A549 (cell line): ENCODE measurements around the gene UTS2R. TPM values are rescaled to one million over a fixed set of nuclear protein-coding genes. Genes with fewer than 3 reads are reported as not detected.
A peak's percentile ranks its signal among the peaks of the same experiment; 100 is the strongest.

Source experiments
- ATAC-seq, 2 experiments: fragments of 200-7000 bp in 1 of 2; fragments of >200 bp in 1 of 2; cut with Nextera tagmentation in 1 of 2; cut with Tn5 transposase in 1 of 2; 3 replicates each; pipeline versions ENCODE4 v1.8.0 to v1.9.1; 2018 to 2020; ENCODE audit warnings: mild to moderate bottlenecking in 1 of 2, moderate library complexity in 1 of 2
- CTCF ChIA-PET: fragments of 300-600 bp; sonication (Branson Sonifier 250); formaldehyde crosslinking; extraction: SDS; loops from one replicate; lab custom pipeline; 2021; ENCODE audit warnings: antibody characterized with exemption, inconsistent platforms; lab: Yijun Ruan, JAX
- POLR2A ChIA-PET: fragments of 350-600 bp; formaldehyde crosslinking; extraction: SDS; loops from one replicate; lab custom pipeline; 2021; ENCODE audit warnings: antibody characterized with exemption, inconsistent platforms; lab: Yijun Ruan, JAX
- DNase-seq, 2 experiments: peaks; one replicate each; pipeline versions ENCODE4 v3.0.0 to v3.0.0-alpha.2; 2011 to 2016; ENCODE audit warnings: low read depth in 1 of 2, low spot score in 1 of 2
- FAIRE-seq: peaks from 2 replicates; lab custom pipeline; 2011; peaks lifted over from hg19 to GRCh38; lab: Jason Lieb, UNC
- H3K27ac ChIP-seq, 2 experiments: fragments of >200 bp; sonication (Bioruptor Twin); formaldehyde crosslinking; 3 replicates each; pipeline ENCODE4 v1.5.1; 2016 to 2017
- H3K4me1 ChIP-seq: fragments of >200 bp; sonication (Bioruptor Twin); formaldehyde crosslinking; 3 replicates; pipeline ENCODE4 v1.6.1; 2016
- H3K4me2 ChIP-seq: fragments of >200 bp; sonication (Bioruptor Twin); formaldehyde crosslinking; 3 replicates; pipeline ENCODE4 v1.6.1; 2016
- H3K4me3 ChIP-seq: fragments of >200 bp; sonication (Bioruptor Twin); formaldehyde crosslinking; 3 replicates; pipeline ENCODE4 v1.5.1; 2016
- H3K9me3 ChIP-seq: fragments of >200 bp; sonication (Bioruptor Twin); formaldehyde crosslinking; 3 replicates; pipeline ENCODE4 v1.6.1; 2016
- BCL3 ChIP-seq: fragments of >200 bp; sonication (Bioruptor Twin); formaldehyde crosslinking; IDR thresholded peaks from 3 replicates; pipeline ENCODE4 v1.6.1; 2016
- BHLHE40 ChIP-seq: IDR thresholded peaks from 2 replicates; pipeline ENCODE4 v1.6.1; 2012; ENCODE audit warnings: low read depth, low read length, inconsistent platforms
- CTCF ChIP-seq: fragments of >200 bp; sonication (Bioruptor Twin); formaldehyde crosslinking; IDR thresholded peaks from 3 replicates; pipeline ENCODE4 v1.5.1; 2016
- E2F6 ChIP-seq: IDR thresholded peaks from 2 replicates; pipeline ENCODE4 v1.6.1; 2012; ENCODE audit warnings: low read depth, borderline replicate concordance
- EHF ChIP-seq: fragments of 250-450 bp; sonication (Bioruptor Pico); IDR thresholded peaks from 2 replicates; pipeline ENCODE4 v1.5.0; 2020; ENCODE audit warnings: mild to moderate bottlenecking
- GATA3 ChIP-seq: IDR thresholded peaks from 2 replicates; pipeline ENCODE4 v1.6.1; 2012; ENCODE audit warnings: borderline replicate concordance
- HDAC2 ChIP-seq: fragments of 200-600 bp; sonication (generic); IDR thresholded peaks from 2 replicates; pipeline ENCODE4 v1.6.1; 2016
- HES2 ChIP-seq: fragments of >200 bp; sonication (Bioruptor Twin); formaldehyde crosslinking; IDR thresholded peaks from 2 replicates; pipeline ENCODE4 v1.6.1; 2016
- HMGXB4 ChIP-seq: fragments of 250-450 bp; sonication (Bioruptor Pico); IDR thresholded peaks from 2 replicates; pipeline ENCODE4 v1.5.0; 2021; ENCODE audit warnings: mild to moderate bottlenecking, moderate library complexity, borderline replicate concordance
- HOXB13 ChIP-seq: fragments of 250-450 bp; sonication (Bioruptor Pico); IDR thresholded peaks from 2 replicates; pipeline ENCODE4 v1.5.0; 2020; ENCODE audit warnings: low read depth, mild to moderate bottlenecking, moderate library complexity
- HOXB5 ChIP-seq: fragments of 250-450 bp; sonication (Bioruptor Pico); IDR thresholded peaks from 2 replicates; pipeline ENCODE4 v1.5.0; 2020; ENCODE audit warnings: mild to moderate bottlenecking, moderate library complexity
- JUNB ChIP-seq: fragments of >200 bp; sonication (Bioruptor Twin); formaldehyde crosslinking; IDR thresholded peaks from 2 replicates; pipeline ENCODE4 v1.6.1; 2016
- KDM1A ChIP-seq: fragments of 200-600 bp; sonication (generic); IDR thresholded peaks from 2 replicates; pipeline ENCODE4 v1.6.1; 2016; ENCODE audit warnings: low read depth, mild to moderate bottlenecking
- KDM5A ChIP-seq: fragments of 200-600 bp; sonication (generic); IDR thresholded peaks from 2 replicates; pipeline ENCODE4 v1.6.1; 2016; ENCODE audit warnings: antibody characterized with exemption, mild to moderate bottlenecking
- NR3C1 ChIP-seq: fragments of >200 bp; sonication (Bioruptor Twin); formaldehyde crosslinking; IDR thresholded peaks from 3 replicates; pipeline ENCODE4 v1.6.1; 2017
- PBX3 ChIP-seq: IDR thresholded peaks from 2 replicates; pipeline ENCODE4 v1.6.1; 2012
- POLR2AphosphoS2 ChIP-seq: conservative IDR thresholded peaks from 2 replicates; pipeline ENCODE4 v1.6.1; 2012; ENCODE audit warnings: low read length, improper control_type of control experiment, inconsistent platforms
- RAD21 ChIP-seq, 2 experiments: fragments of >200 bp in 1 of 2; sonication (Bioruptor Twin) in 1 of 2; formaldehyde crosslinking in 1 of 2; IDR thresholded peaks in 1 of 2; conservative IDR thresholded peaks in 1 of 2; 2 replicates in 1 of 2; 3 replicates in 1 of 2; pipeline ENCODE4 v1.6.1; 2012 to 2018; ENCODE audit warnings: inconsistent platforms in 1 of 2
- RFX5 ChIP-seq: fragments of 450-650 bp; IDR thresholded peaks from 2 replicates; pipeline ENCODE4 v1.7.1; 2014; ENCODE audit warnings: antibody characterized with exemption, mild to moderate bottlenecking, moderate library complexity
- RNF2 ChIP-seq: fragments of 200-600 bp; sonication (generic); IDR thresholded peaks from 2 replicates; pipeline ENCODE4 v1.6.1; 2016; ENCODE audit warnings: low read depth, mild to moderate bottlenecking, antibody characterized with exemption, moderate library complexity, borderline replicate concordance
- SMC3 ChIP-seq: fragments of >200 bp; sonication (Bioruptor Twin); formaldehyde crosslinking; IDR thresholded peaks from 3 replicates; pipeline ENCODE4 v1.6.1; 2018; ENCODE audit warnings: inconsistent platforms
- TFCP2L1 ChIP-seq: fragments of 250-450 bp; sonication (Bioruptor Pico); IDR thresholded peaks from 2 replicates; pipeline ENCODE4 v1.5.0; 2021; ENCODE audit warnings: mild to moderate bottlenecking
- TP53 ChIP-seq: fragments of 250-450 bp; sonication (Bioruptor Pico); IDR thresholded peaks from 2 replicates; pipeline ENCODE4 v1.5.0; 2021; ENCODE audit warnings: mild to moderate bottlenecking, moderate library complexity
- USF2 ChIP-seq: fragments of 450-650 bp; IDR thresholded peaks from 2 replicates; pipeline ENCODE4 v1.6.1; 2014; ENCODE audit warnings: antibody characterized with exemption
- ZC3H11A ChIP-seq: fragments of 450-650 bp; IDR thresholded peaks from 2 replicates; pipeline ENCODE4 v1.6.1; 2014; ENCODE audit warnings: antibody characterized with exemption, mild to moderate bottlenecking
- WGBS: methylation state at CpG from one replicate; pipeline ENCODE4 v1.1.6; 2017; ENCODE audit errors: missing lambda C conversion rate; 5-methylcytosine and 5-hydroxymethylcytosine counted together
- polyA plus RNA-seq, 4 experiments: library from polyadenylated mRNA; depleted of rRNA in 3 of 4; stranded (reverse); fragments of >200 nt; fragmentation: RNase III in 1 of 4; extraction: RNeasy Plus Mini Kit Qiagen cat#74134 plus additional on column Dnase treatment in 1 of 4; gene quantifications; 2 replicates in 3 of 4; 3 replicates in 1 of 4; pipeline ENCODE4 v1.2.3, GENCODE V29; 2011 to 2017

Gene UTS2R
- polyA plus RNA-seq, 2 of the 4 experiments (the other 2 are of a cell fraction): not detected

- TF ChIP-seq E2F6 (no peak), BHLHE40 (no peak), TFCP2L1 (no peak)
Measured at GRCh38 chr17:82351254-82351712, 20.3 kb upstream of the UTS2R start (continued).

GRCh38 chr17:82351713-82352488 is 19.7 kb upstream of the UTS2R start:
- ChIA-PET POLR2A (interaction anchor here (0.5 kb wide), 1 partner anchor 51 kb away, joined by 3 read pairs; no protein-coding TSS in a partner anchor), CTCF (interaction anchor here (0.6 to 5.1 kb wide), 71 partner anchors 8 to 429 kb away, joined by 3 to 117 read pairs (median 5); partner anchors contain the start of genes HEXD, SECTM1 and UTS2R)
- no peak overlapping the region for H3K4me3 ChIP-seq
- FAIRE-seq: peak; percentile 65
- no peaks in the 10 kb centered on the region for H3K9me3 ChIP-seq
- DNase-seq: peak; percentile 88 to 93
- ATAC-seq: peak; percentile 75 to 92
- no peak overlapping the region; the same call in 2 of the 3 replicates for H3K4me2 ChIP-seq
- no peak overlapping the region for H3K27ac ChIP-seq
- H3K4me1 ChIP-seq: peaks cover 19% of the 10 kb centered on the region; the same call in 2 of the 3 replicates
- WGBS: 41% methylated on average over 25 of the region's 26 CpGs
- TF ChIP-seq E2F6 (no peak), EHF (CRISPR knock-in tag) (no peak), KDM1A (no peak), SMC3 (peak; percentile 96), HES2 (no peak), POLR2AphosphoS2 (no peak), HOXB13 (CRISPR knock-in tag) (no peak), HMGXB4 (CRISPR knock-in tag) (no peak), GATA3 (no peak), HDAC2 (no peak), JUNB (no peak), CTCF (peak; percentile 98), RNF2 (no peak), RAD21 (conservative IDR thresholded peaks at IDR 0.05 in 1 of 2, IDR thresholded peaks at IDR 0.05 in 1 of 2) (peak; percentile 97), USF2 (no peak), HOXB5 (no peak), TP53 (CRISPR knock-in tag) (no peak), RFX5 (peak; percentile 96), ZC3H11A (no peak), KDM5A (no peak), PBX3 (no peak), BCL3 (no peak), NR3C1 (no peak)
